Measurements from ENCODE around the gene RARS1. TPM values are rescaled to one million over a fixed set of nuclear protein-coding genes. Genes with fewer than 3 reads are reported as not detected.

RARS1 gene
- total and polyA plus RNA-seq, 2 experiments from 2014 or later: 75.1 to 129 TPM

GRCh38 chr5:168447808-168448207 is 38.5 kb upstream of the RARS1 start (continued):
- TF ChIP-seq, protein P1, sequence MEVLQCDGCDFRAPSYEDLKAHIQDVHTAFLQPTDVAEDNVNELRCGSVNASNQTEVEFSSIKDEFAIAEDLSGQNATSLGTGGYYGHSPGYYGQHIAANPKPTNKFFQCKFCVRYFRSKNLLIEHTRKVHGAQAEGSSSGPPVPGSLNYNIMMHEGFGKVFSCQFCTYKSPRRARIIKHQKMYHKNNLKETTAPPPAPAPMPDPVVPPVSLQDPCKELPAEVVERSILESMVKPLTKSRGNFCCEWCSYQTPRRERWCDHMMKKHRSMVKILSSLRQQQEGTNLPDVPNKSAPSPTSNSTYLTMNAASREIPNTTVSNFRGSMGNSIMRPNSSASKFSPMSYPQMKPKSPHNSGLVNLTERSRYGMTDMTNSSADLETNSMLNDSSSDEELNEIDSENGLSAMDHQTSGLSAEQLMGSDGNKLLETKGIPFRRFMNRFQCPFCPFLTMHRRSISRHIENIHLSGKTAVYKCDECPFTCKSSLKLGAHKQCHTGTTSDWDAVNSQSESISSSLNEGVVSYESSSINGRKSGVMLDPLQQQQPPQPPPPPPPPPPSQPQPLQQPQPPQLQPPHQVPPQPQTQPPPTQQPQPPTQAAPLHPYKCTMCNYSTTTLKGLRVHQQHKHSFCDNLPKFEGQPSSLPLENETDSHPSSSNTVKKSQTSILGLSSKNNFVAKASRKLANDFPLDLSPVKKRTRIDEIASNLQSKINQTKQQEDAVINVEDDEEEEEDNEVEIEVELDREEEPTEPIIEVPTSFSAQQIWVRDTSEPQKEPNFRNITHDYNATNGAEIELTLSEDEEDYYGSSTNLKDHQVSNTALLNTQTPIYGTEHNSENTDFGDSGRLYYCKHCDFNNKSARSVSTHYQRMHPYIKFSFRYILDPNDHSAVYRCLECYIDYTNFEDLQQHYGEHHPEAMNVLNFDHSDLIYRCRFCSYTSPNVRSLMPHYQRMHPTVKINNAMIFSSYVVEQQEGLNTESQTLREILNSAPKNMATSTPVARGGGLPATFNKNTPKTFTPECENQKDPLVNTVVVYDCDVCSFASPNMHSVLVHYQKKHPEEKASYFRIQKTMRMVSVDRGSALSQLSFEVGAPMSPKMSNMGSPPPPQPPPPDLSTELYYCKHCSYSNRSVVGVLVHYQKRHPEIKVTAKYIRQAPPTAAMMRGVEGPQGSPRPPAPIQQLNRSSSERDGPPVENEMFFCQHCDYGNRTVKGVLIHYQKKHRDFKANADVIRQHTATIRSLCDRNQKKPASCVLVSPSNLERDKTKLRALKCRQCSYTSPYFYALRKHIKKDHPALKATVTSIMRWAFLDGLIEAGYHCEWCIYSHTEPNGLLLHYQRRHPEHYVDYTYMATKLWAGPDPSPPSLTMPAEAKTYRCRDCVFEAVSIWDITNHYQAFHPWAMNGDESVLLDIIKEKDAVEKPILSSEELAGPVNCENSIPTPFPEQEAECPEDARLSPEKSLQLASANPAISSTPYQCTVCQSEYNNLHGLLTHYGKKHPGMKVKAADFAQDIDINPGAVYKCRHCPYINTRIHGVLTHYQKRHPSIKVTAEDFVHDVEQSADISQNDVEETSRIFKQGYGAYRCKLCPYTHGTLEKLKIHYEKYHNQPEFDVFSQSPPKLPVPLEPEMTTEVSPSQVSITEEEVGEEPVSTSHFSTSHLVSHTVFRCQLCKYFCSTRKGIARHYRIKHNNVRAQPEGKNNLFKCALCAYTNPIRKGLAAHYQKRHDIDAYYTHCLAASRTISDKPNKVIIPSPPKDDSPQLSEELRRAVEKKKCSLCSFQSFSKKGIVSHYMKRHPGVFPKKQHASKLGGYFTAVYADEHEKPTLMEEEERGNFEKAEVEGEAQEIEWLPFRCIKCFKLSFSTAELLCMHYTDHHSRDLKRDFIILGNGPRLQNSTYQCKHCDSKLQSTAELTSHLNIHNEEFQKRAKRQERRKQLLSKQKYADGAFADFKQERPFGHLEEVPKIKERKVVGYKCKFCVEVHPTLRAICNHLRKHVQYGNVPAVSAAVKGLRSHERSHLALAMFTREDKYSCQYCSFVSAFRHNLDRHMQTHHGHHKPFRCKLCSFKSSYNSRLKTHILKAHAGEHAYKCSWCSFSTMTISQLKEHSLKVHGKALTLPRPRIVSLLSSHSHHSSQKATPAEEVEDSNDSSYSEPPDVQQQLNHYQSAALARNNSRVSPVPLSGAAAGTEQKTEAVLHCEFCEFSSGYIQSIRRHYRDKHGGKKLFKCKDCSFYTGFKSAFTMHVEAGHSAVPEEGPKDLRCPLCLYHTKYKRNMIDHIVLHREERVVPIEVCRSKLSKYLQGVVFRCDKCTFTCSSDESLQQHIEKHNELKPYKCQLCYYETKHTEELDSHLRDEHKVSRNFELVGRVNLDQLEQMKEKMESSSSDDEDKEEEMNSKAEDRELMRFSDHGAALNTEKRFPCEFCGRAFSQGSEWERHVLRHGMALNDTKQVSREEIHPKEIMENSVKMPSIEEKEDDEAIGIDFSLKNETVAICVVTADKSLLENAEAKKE (CRISPR knock-in tag; IDR thresholded peaks at IDR 0.05): no peak
- no peak for TF ChIP-seq POLR2AphosphoS5 (IDR thresholded peaks at IDR 0.05; ENCODE audit: low read depth)
- TF ChIP-seq EZH2 (IDR thresholded peaks at IDR 0.05; ENCODE audit: low read depth, unreplicated experiment): no peak
- no peak for TF ChIP-seq CREB1 (CRISPR knock-in tag; IDR thresholded peaks at IDR 0.05; ENCODE audit: low read depth)

GRCh38 chr5:168449166-168449565 is 37.1 kb upstream of the RARS1 start:
- H3K27ac Mint-ChIP-seq: no peak overlapping the region
- Histone ChIP-seq H3K27ac (ENCODE audit: low read depth) (no peak overlapping the region), H3K4me1 (ENCODE audit: insufficient read depth) (no peaks in the 10 kb centered on the region), H3K9me2 (ENCODE audit: insufficient read depth) (no peaks in the 10 kb centered on the region), H3K27me3 (ENCODE audit: insufficient read depth) (no peaks in the 10 kb centered on the region), H4K20me1 (replicated peaks; ENCODE audit: insufficient read depth) (no peaks in the 10 kb centered on the region), H3F3A (replicated peaks; ENCODE audit: low read depth) (no peaks in the 10 kb centered on the region), H3K4me3 (no peak overlapping the region), H3K36me3 (ENCODE audit: insufficient read depth) (no peaks in the 10 kb centered on the region; the same call in 1 of the 2 replicates), H3K79me2 (replicated peaks; ENCODE audit: insufficient read depth) (no peaks in the 10 kb centered on the region), H2AFZ (no peak overlapping the region), H3K4me2 (no peak overlapping the region)
- no peaks in the 10 kb centered on the region for H3K4me1 Mint-ChIP-seq
- no peaks in the 10 kb centered on the region for H3K9me3 Mint-ChIP-seq
- ATAC-seq: no peak
- peaks cover 4% of the 10 kb centered on the region for H3K27me3 Mint-ChIP-seq (ENCODE audit: insufficient read depth, low read depth, poor library complexity)
- H3K4me3 Mint-ChIP-seq: no peak overlapping the region
- no peak for DNase-seq (ENCODE audit: low spot score)
- peaks cover 22% of the 10 kb centered on the region; the same call in 2 of the 3 replicates for H3K36me3 Mint-ChIP-seq (ENCODE audit: low read depth)
- TF ChIP-seq EZH2 (IDR thresholded peaks at IDR 0.05; ENCODE audit: low read depth, unreplicated experiment) (no peak), CREB1 (CRISPR knock-in tag; IDR thresholded peaks at IDR 0.05; ENCODE audit: low read depth) (no peak), ZNF114 (CRISPR knock-in tag; IDR thresholded peaks at IDR 0.05) (no peak), JUNB (IDR thresholded peaks at IDR 0.05; ENCODE audit: unreplicated experiment) (no peak), NANOG (IDR thresholded peaks at IDR 0.05; ENCODE audit: borderline replicate concordance) (no peak)
- TF ChIP-seq, protein P2, sequence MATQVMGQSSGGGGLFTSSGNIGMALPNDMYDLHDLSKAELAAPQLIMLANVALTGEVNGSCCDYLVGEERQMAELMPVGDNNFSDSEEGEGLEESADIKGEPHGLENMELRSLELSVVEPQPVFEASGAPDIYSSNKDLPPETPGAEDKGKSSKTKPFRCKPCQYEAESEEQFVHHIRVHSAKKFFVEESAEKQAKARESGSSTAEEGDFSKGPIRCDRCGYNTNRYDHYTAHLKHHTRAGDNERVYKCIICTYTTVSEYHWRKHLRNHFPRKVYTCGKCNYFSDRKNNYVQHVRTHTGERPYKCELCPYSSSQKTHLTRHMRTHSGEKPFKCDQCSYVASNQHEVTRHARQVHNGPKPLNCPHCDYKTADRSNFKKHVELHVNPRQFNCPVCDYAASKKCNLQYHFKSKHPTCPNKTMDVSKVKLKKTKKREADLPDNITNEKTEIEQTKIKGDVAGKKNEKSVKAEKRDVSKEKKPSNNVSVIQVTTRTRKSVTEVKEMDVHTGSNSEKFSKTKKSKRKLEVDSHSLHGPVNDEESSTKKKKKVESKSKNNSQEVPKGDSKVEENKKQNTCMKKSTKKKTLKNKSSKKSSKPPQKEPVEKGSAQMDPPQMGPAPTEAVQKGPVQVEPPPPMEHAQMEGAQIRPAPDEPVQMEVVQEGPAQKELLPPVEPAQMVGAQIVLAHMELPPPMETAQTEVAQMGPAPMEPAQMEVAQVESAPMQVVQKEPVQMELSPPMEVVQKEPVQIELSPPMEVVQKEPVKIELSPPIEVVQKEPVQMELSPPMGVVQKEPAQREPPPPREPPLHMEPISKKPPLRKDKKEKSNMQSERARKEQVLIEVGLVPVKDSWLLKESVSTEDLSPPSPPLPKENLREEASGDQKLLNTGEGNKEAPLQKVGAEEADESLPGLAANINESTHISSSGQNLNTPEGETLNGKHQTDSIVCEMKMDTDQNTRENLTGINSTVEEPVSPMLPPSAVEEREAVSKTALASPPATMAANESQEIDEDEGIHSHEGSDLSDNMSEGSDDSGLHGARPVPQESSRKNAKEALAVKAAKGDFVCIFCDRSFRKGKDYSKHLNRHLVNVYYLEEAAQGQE (IDR thresholded peaks at IDR 0.05; ENCODE audit: unreplicated experiment): no peak
